Vagina (tissue), 2 donors: ENCODE data around the gene NUDT14. TPM values are rescaled to one million over a fixed set of nuclear protein-coding genes. Genes with fewer than 3 reads are reported as not detected.

Experiments
- DNase-seq, 2 donors: peaks; one replicate each; pipeline ENCODE4 v3.0.0-alpha.2; 2017; ENCODE audit errors: extremely low spot score in 2 of 2
- H3K27ac ChIP-seq: fragments of 200-600 bp; sonication (generic); one replicate; pipeline ENCODE4 v1.5.1; 2019
- H3K27me3 ChIP-seq: fragments of 200-600 bp; sonication (generic); one replicate; pipeline ENCODE4 v1.5.1; 2019
- H3K36me3 ChIP-seq, 2 donors: fragments of 200-600 bp; sonication (generic); one replicate each; pipeline ENCODE4 v1.5.1; 2017 to 2019
- H3K4me1 ChIP-seq: fragments of 200-600 bp; sonication (generic); one replicate; pipeline ENCODE4 v1.5.1; 2019
- H3K4me3 ChIP-seq, 2 donors: fragments of 200-600 bp; sonication (generic); 1 replicate in 1 of 2; 2 replicates in 1 of 2; pipeline ENCODE4 v1.5.1; 2016 to 2019
- H3K9me3 ChIP-seq: fragments of 200-600 bp; sonication (generic); one replicate; pipeline ENCODE4 v1.5.1; 2019
- CTCF ChIP-seq, 3 experiments: fragments of 450-650 bp in 2 of 3; fragments of 200-600 bp in 1 of 3; sonication (generic) in 1 of 3; IDR thresholded peaks; one replicate each; pipeline ENCODE4 v1.5.1; 2017 to 2019; ENCODE audit warnings: antibody characterized with exemption in 3 of 3, mild to moderate bottlenecking in 2 of 3, moderate library complexity in 2 of 3
- POLR2A ChIP-seq, 2 donors: fragments of 450-650 bp; IDR thresholded peaks; one replicate each; pipeline ENCODE4 v1.6.1; 2017; ENCODE audit warnings: antibody characterized with exemption in 2 of 2, mild to moderate bottlenecking in 2 of 2, moderate library complexity in 2 of 2
- POLR2AphosphoS5 ChIP-seq, 2 donors: sonication (generic); formaldehyde crosslinking; IDR thresholded peaks; one replicate each; pipeline ENCODE4 v1.9.0; 2017; ENCODE audit warnings: antibody characterized with exemption in 2 of 2, mild to moderate bottlenecking in 2 of 2, low read depth in 1 of 2; ENCODE audit not compliant: insufficient read depth in 1 of 2
- intact Hi-C: fragments of 100-400 bp; cut with DNase I; formaldehyde crosslinking; loops from one replicate; pipeline ENCODE4 v1.15.1; 2023
- total RNA-seq: library from RNA; depleted of rRNA; stranded (reverse); fragments of >200 nt; gene quantifications from one replicate; pipeline ENCODE4 v1.2.3, GENCODE V29; 2016

The NUDT14 gene
- total RNA-seq, 1 donor from 2014 or later: 11.0 TPM

DNA sequence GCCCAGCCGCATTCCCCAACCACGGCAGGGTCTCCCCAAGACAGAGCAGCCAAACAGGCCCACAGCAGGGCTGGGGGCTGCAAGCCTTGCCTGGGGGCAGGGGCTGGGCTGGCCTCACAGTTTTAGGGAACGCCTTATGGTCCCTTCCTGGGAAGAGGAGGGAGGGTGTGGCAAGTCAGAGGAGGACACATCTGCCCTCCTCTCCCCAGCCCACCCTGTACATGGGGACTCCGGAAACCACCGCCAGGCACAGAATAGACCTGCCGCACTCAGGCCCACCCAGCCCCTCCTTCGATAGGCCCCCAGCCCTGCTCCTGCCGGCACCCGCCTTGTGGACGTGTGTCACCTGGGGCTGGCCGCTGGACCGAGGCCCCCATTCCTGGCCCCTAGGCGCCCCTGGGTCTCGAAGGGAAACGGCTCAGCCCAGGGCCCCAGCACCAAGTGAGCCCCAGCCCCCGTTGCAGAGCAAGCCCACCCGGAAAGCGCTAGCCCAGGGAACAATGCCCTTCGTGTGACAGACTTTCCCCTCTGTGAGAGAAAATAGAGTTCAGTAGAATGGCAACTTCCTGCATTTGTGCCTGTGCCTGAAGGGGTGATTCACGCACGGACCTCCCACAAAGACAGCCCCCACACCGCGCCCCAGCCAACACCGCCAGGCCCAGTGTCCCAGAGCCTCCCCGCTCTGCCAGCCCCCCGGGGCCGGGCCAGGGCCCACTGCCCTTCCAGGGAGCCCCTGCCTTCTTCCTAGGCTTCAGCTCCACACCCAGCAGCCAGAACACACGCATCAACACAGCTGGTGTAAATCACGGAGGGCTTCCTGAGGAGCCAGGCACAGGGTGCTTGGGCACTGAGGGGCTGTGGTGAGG lies 12.0 kb upstream of the NUDT14 start:
- no peak for TF ChIP-seq CTCF (IDR thresholded peaks at IDR 0.05)
- no peak for TF ChIP-seq POLR2AphosphoS5 (IDR thresholded peaks at IDR 0.05; ENCODE audit: insufficient read depth in 1 of 2, low read depth in 1 of 2)
- no peak for TF ChIP-seq POLR2A (IDR thresholded peaks at IDR 0.05)
- H3K27me3 ChIP-seq: peaks cover 15% of the 10 kb centered on the region
- intact Hi-C loops: no loop called here

DNA sequence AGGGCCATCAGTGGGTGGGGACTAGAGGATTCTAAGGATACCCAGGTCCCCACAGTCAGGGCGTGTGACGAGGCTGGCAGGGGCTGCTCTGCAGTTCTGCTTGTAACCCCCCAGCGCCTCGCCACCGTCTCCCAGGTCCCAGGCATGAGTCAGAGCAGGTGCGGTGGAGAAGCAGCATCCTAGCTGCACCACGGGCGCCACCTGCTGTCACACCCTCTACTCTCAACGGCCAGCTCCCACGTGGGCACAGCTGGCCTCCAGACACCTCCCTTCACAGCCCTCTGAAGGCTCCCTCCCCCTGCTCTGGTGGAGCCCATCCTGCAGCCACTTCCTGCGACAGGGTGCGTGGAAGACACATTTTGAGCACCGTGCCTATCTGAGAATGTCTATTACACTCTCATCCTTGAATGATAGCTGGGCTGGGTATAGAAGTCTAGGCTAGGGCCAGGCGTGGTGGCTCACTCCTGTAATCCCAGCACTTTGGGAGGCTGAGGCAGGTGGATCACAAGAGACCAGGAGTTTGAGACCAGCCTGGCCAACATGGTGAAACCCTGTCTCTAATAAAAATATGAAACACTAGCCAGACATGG lies 6.9 kb upstream of the NUDT14 start:
- no peak for DNase-seq
- H3K27me3 ChIP-seq: no peaks in the 10 kb centered on the region
- no peaks in the 10 kb centered on the region for H3K9me3 ChIP-seq
- no peak overlapping the region for H3K27ac ChIP-seq
- TF ChIP-seq POLR2A (IDR thresholded peaks at IDR 0.05) (no peak), CTCF (IDR thresholded peaks at IDR 0.05) (no peak), POLR2AphosphoS5 (IDR thresholded peaks at IDR 0.05; ENCODE audit: insufficient read depth in 1 of 2, low read depth in 1 of 2) (no peak)
- intact Hi-C loops: no loop called here
- H3K36me3 ChIP-seq: no peaks in the 10 kb centered on the region
- no peak overlapping the region for H3K4me3 ChIP-seq
- peaks cover 4% of the 10 kb centered on the region for H3K4me1 ChIP-seq

More for the DNA sequence above, 12.0 kb upstream of the NUDT14 start:
- no peaks in the 10 kb centered on the region for H3K36me3 ChIP-seq
- H3K27ac ChIP-seq: no peak overlapping the region
- no peaks in the 10 kb centered on the region for H3K9me3 ChIP-seq
- H3K4me1 ChIP-seq: peaks cover 48% of the 10 kb centered on the region
- no peak for DNase-seq
- H3K4me3 ChIP-seq: no peak overlapping the region

- H3K4me3 ChIP-seq: no peak overlapping the region
- intact Hi-C loops: no loop called here
- H3K27ac ChIP-seq: no peak overlapping the region
- no peaks in the 10 kb centered on the region for H3K9me3 ChIP-seq
- H3K36me3 ChIP-seq: no peaks in the 10 kb centered on the region
- TF ChIP-seq POLR2AphosphoS5 (IDR thresholded peaks at IDR 0.05; ENCODE audit: insufficient read depth in 1 of 2, low read depth in 1 of 2) (no peak), POLR2A (IDR thresholded peaks at IDR 0.05) (no peak), CTCF (IDR thresholded peaks at IDR 0.05) (no peak)
- no peak for DNase-seq
- H3K4me1 ChIP-seq: peaks cover 7% of the 10 kb centered on the region
- no peaks in the 10 kb centered on the region for H3K27me3 ChIP-seq
Measured at GRCh38 chr14:105187116-105187515, 6.0 kb upstream of the NUDT14 start.

DNA sequence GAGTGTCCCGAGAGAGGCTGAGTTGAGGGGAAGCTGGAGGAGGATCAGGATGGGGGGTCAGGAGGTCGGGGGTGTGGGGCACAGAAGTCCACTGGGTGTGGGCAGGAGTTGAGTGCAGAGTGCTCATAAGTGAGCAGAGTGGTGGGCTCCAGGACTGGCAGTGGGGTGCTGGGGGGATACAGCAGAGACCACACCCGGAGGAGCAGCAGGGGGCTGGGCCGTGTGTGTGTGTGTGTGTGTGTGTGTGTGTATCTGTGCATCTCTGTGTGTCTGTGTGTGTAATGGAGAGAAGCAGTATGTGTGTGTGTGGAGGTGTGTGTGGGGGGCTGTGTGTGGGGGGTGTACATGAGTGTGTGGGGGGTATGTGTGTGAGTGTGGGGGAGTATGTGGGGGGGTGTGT lies 4.9 kb upstream of the NUDT14 start:
- no peaks in the 10 kb centered on the region for H3K36me3 ChIP-seq
- no peak overlapping the region for H3K4me3 ChIP-seq
- H3K9me3 ChIP-seq: no peaks in the 10 kb centered on the region
- no peak for TF ChIP-seq CTCF (IDR thresholded peaks at IDR 0.05)
- no peak for TF ChIP-seq POLR2A (IDR thresholded peaks at IDR 0.05)
- no peak for TF ChIP-seq POLR2AphosphoS5 (IDR thresholded peaks at IDR 0.05; ENCODE audit: insufficient read depth in 1 of 2, low read depth in 1 of 2)
- intact Hi-C loops: no loop called here
- peaks cover 15% of the 10 kb centered on the region for H3K4me1 ChIP-seq
- no peak overlapping the region for H3K27ac ChIP-seq
- no peaks in the 10 kb centered on the region for H3K27me3 ChIP-seq
- DNase-seq: no peak

DNA sequence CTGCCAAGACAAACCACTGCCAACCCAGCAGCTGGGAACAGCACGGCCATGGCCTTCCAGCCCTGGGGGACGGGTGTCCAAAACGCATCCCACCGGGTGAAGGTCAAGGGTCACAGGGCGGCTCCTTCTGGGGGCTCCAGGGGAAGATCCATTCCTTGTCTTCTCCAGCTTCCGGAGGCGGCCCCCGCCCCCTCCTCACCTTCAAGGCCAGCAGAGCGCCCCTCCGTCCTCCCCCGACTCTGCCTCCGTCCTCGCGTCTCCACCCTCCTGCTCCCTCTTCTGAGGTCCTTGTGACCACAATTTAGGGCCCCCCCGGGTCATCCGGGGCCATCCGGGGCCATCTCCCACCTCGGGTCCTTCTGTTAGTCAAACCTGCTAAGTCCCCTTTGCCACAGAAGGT lies 3.9 kb upstream of the NUDT14 start:
- H3K4me1 ChIP-seq: peaks cover 22% of the 10 kb centered on the region
- no peak overlapping the region for H3K4me3 ChIP-seq
- no peaks in the 10 kb centered on the region for H3K36me3 ChIP-seq
- no peaks in the 10 kb centered on the region for H3K27me3 ChIP-seq
- no peak for DNase-seq
- no peak overlapping the region for H3K27ac ChIP-seq
- intact Hi-C loops: no loop called here
- H3K9me3 ChIP-seq: no peaks in the 10 kb centered on the region
- TF ChIP-seq CTCF (IDR thresholded peaks at IDR 0.05): no peak
- no peak for TF ChIP-seq POLR2AphosphoS5 (IDR thresholded peaks at IDR 0.05; ENCODE audit: insufficient read depth in 1 of 2, low read depth in 1 of 2)
- no peak for TF ChIP-seq POLR2A (IDR thresholded peaks at IDR 0.05)
